GM12878 (cell line): Measurements from ENCODE around the gene CCNYL1. TPM values are rescaled to one million over a fixed set of nuclear protein-coding genes. Genes with fewer than 3 reads are reported as not detected.

Source experiments
- ATAC-seq: fragments of 200-7000 bp; cut with Tn5 transposase; 3 replicates; pipeline ENCODE4 v1.9.1; 2020; ENCODE audit warnings: mild to moderate bottlenecking, moderate library complexity
- BruUV-seq: library from RNA; stranded (reverse); fragments of 400-500 nt; replicated peaks from 2 replicates; lab custom pipeline; 2021; lab: Mats Ljungman, UMichigan
- CTCF ChIA-PET: fragments of 300-600 bp; sonication (Branson Sonifier 250); formaldehyde crosslinking; extraction: SDS; loops from one replicate; lab custom pipeline; 2021; ENCODE audit warnings: inconsistent platforms; lab: Yijun Ruan, JAX
- POLR2A ChIA-PET: fragments of 350-600 bp; formaldehyde crosslinking; extraction: SDS; loops from one replicate; lab custom pipeline; 2021; ENCODE audit warnings: inconsistent platforms; lab: Charles Lee
- RAD21 ChIA-PET: fragments of 300-600 bp; sonication (Branson Sonifier 250); formaldehyde crosslinking; loops from one replicate; lab custom pipeline; 2023; ENCODE audit warnings: antibody characterized with exemption; ENCODE audit not compliant: unreplicated experiment; lab: Charles Lee
- SMC1A ChIA-PET: fragments of 300-600 bp; sonication (Branson Sonifier 250); formaldehyde crosslinking; loops from one replicate; lab custom pipeline; 2023; ENCODE audit not compliant: unreplicated experiment, uncharacterized antibody; lab: Charles Lee
- DNase-seq: peaks from one replicate; pipeline ENCODE4 v3.0.0-alpha.2; 2011; ENCODE audit warnings: low read depth, low spot score
- FAIRE-seq: peaks from 3 replicates; lab custom pipeline; 2011; peaks lifted over from hg19 to GRCh38; lab: Jason Lieb, UNC
- H2AFZ ChIP-seq: 2 replicates; pipeline ENCODE4 v1.6.0; 2011; ENCODE audit warnings: low read depth, low read length, control low read depth; ENCODE audit not compliant: control insufficient read depth
- H3K27ac ChIP-seq: 2 replicates; pipeline ENCODE4 v1.5.1; 2011; ENCODE audit warnings: control low read depth; ENCODE audit not compliant: control insufficient read depth, insufficient read depth
- H3K27me3 ChIP-seq, 2 experiments: replicated peaks in 1 of 2; 2 replicates each; pipeline versions ENCODE4 v1.6.0 to v1.6.1; 2011; ENCODE audit warnings: low read length in 1 of 2; ENCODE audit not compliant: control insufficient read depth in 2 of 2, insufficient read depth in 2 of 2
- H3K36me3 ChIP-seq, 2 experiments: 2 replicates each; pipeline ENCODE4 v1.5.1; 2011; ENCODE audit warnings: low read length in 1 of 2; ENCODE audit not compliant: control insufficient read depth in 2 of 2, insufficient read depth in 2 of 2
- H3K4me1 ChIP-seq: 2 replicates; pipeline ENCODE4 v1.6.1; 2011; ENCODE audit warnings: mild to moderate bottlenecking, low read length, moderate library complexity, mixed read lengths; ENCODE audit not compliant: control insufficient read depth, insufficient read depth
- H3K4me2 ChIP-seq: 2 replicates; pipeline ENCODE4 v1.6.0; 2011; ENCODE audit warnings: control low read depth; ENCODE audit not compliant: control insufficient read depth, insufficient read depth
- H3K4me3 ChIP-seq: fragments of 200-600 bp; sonication (generic); 2 replicates; pipeline ENCODE4 v1.5.1; 2016
- H3K79me2 ChIP-seq: 2 replicates; pipeline ENCODE4 v1.6.0; 2011; ENCODE audit warnings: low read length; ENCODE audit not compliant: control insufficient read depth, insufficient read depth
- H3K9ac ChIP-seq: 2 replicates; pipeline ENCODE4 v1.8.0; 2011; ENCODE audit warnings: low read length, control low read depth, mixed read lengths; ENCODE audit not compliant: control insufficient read depth, insufficient read depth
- H3K9me3 ChIP-seq: replicated peaks from 3 replicates; pipeline ENCODE4 v1.5.1; 2011; ENCODE audit warnings: mild to moderate bottlenecking, low read length; ENCODE audit not compliant: control insufficient read depth, insufficient read depth
- H4K20me1 ChIP-seq: 2 replicates; pipeline ENCODE4 v1.6.0; 2011; ENCODE audit not compliant: control insufficient read depth, insufficient read depth
- CBX5 ChIP-seq: sonication (generic); IDR thresholded peaks from 2 replicates; pipeline ENCODE4 v1.6.1; 2016; ENCODE audit warnings: low read depth, moderate library complexity, mild to moderate bottlenecking, inconsistent platforms
- RFX5 ChIP-seq: IDR thresholded peaks from 2 replicates; pipeline ENCODE4 v1.6.1; 2011; ENCODE audit warnings: low read depth, low read length, improper control_type of control experiment
- SMC3 ChIP-seq: IDR thresholded peaks from 2 replicates; pipeline ENCODE4 v1.6.1; 2011; ENCODE audit warnings: low read length, improper control_type of control experiment, borderline replicate concordance
- ZNF384 ChIP-seq: IDR thresholded peaks from 2 replicates; pipeline ENCODE4 v1.6.1; 2012; ENCODE audit warnings: low read depth, mild to moderate bottlenecking, low read length, improper control_type of control experiment, borderline replicate concordance
- WGBS: methylation state at CpG from one replicate; pipeline ENCODE4 v1.1.6; 2016; ENCODE audit warnings: low lambda C conversion rate; ENCODE audit not compliant: insufficient replicate concordance, insufficient coverage; ENCODE audit errors: missing lambda C conversion rate; 5-methylcytosine and 5-hydroxymethylcytosine counted together
- in situ Hi-C: fragments of 300-500 bp; cut with MboI; formaldehyde crosslinking; loops from 9 replicates; pipeline ENCODE4 v1.14.3; 2018; ENCODE audit warnings: mixed read lengths
- intact Hi-C: fragments of 100-400 bp; cut with micrococcal nuclease; formaldehyde crosslinking; loops from one replicate; pipeline ENCODE4 v1.14.2; 2022; ENCODE audit not compliant: unreplicated experiment
- polyA plus RNA-seq, 11 experiments: library from polyadenylated mRNA; depleted of rRNA in 4 of 11; unstranded in 6 of 11; stranded (reverse) in 5 of 11; fragments of >200 nt; fragmentation: Nextera tagmentation in 4 of 11; fragmentation: Illumina TruSeq in 1 of 11; extraction: Ambion mirVana in 4 of 11; extraction: Trizol in 1 of 11; gene quantifications; 1 replicate in 1 of 11; 2 replicates in 10 of 11; pipeline versions ENCODE4 v1.2.1 to v1.2.3, GENCODE V29; 2011 to 2016; ENCODE audit warnings: inconsistent platforms in 2 of 11, missing spikeins in 2 of 11, low read depth in 1 of 11
- total RNA-seq, 4 experiments: library from RNA; depleted of rRNA in 3 of 4; stranded (reverse); fragments of >200 nt in 3 of 4; fragmentation: Illumina TruSeq in 1 of 4; extraction: Trizol in 1 of 4; gene quantifications; 2 replicates each; pipeline versions ENCODE4 v1.2.1 to v1.2.3, GENCODE V29; 2013 to 2021
- TF ChIP-seq, protein P1 (sequence below), 3 experiments: IDR thresholded peaks in 2 of 3; conservative IDR thresholded peaks in 1 of 3; 2 replicates each; pipeline ENCODE4 v1.5.1; 2011; ENCODE audit warnings: low read depth in 3 of 3, low read length in 3 of 3, mild to moderate bottlenecking in 3 of 3, control low read depth in 2 of 3, moderate library complexity in 2 of 3, inconsistent platforms in 1 of 3, mixed read lengths in 1 of 3; ENCODE audit not compliant: control insufficient read depth in 2 of 3, insufficient read depth in 1 of 3; ENCODE audit errors: extremely low read depth in 1 of 3
- TF ChIP-seq, protein P2 (sequence below): fragments of 450-650 bp; IDR thresholded peaks from 2 replicates; pipeline ENCODE4 v1.6.1; 2016; ENCODE audit warnings: mild to moderate bottlenecking
- TF ChIP-seq, protein P3 (sequence below): fragments of 450-650 bp; IDR thresholded peaks from 2 replicates; pipeline ENCODE4 v1.6.1; 2017; ENCODE audit warnings: low read depth, mild to moderate bottlenecking, moderate library complexity

The CCNYL1 gene
- total and polyA plus RNA-seq, 10 of the 15 experiments (the other 5 are each of a cell fraction or from before 2014, with no cell fraction given): 1.8 to 12.3 (median 5.9) TPM

DNA sequence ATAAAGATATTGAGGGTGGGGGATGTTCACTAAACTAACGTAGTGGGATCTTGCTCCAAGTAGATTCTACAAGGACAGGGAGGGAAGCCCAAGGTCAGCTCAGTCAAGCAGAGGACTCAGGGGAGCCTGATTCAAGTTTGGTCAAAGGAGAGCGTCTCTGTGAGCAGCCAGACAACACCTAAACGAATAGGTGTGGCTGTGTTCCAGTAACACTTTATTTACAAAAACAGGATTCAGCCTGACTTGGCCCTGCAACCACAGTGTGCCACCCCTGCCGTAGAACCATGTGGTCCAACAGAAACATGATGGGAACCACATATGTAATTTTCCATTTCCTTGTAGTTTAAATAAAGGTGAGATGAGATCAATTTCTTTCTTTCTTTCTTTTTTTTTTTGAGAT, 76.4 kb downstream of the CCNYL1 start (continued):
- TF ChIP-seq, protein P1, sequence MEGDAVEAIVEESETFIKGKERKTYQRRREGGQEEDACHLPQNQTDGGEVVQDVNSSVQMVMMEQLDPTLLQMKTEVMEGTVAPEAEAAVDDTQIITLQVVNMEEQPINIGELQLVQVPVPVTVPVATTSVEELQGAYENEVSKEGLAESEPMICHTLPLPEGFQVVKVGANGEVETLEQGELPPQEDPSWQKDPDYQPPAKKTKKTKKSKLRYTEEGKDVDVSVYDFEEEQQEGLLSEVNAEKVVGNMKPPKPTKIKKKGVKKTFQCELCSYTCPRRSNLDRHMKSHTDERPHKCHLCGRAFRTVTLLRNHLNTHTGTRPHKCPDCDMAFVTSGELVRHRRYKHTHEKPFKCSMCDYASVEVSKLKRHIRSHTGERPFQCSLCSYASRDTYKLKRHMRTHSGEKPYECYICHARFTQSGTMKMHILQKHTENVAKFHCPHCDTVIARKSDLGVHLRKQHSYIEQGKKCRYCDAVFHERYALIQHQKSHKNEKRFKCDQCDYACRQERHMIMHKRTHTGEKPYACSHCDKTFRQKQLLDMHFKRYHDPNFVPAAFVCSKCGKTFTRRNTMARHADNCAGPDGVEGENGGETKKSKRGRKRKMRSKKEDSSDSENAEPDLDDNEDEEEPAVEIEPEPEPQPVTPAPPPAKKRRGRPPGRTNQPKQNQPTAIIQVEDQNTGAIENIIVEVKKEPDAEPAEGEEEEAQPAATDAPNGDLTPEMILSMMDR (IDR thresholded peaks at IDR 0.05 in 2 of 3, conservative IDR thresholded peaks at IDR 0.05 in 1 of 3; ENCODE audit: control insufficient read depth in 2 of 3, extremely low read depth in 1 of 3, insufficient read depth in 1 of 3, low read depth in 3 of 3, low read length in 3 of 3): no peak
- TF ChIP-seq, protein P2, sequence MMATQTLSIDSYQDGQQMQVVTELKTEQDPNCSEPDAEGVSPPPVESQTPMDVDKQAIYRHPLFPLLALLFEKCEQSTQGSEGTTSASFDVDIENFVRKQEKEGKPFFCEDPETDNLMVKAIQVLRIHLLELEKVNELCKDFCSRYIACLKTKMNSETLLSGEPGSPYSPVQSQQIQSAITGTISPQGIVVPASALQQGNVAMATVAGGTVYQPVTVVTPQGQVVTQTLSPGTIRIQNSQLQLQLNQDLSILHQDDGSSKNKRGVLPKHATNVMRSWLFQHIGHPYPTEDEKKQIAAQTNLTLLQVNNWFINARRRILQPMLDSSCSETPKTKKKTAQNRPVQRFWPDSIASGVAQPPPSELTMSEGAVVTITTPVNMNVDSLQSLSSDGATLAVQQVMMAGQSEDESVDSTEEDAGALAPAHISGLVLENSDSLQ: no peak
- TF ChIP-seq ZNF384 (no peak), CBX5 (no peak), RFX5 (no peak)
- TF ChIP-seq, protein P3, sequence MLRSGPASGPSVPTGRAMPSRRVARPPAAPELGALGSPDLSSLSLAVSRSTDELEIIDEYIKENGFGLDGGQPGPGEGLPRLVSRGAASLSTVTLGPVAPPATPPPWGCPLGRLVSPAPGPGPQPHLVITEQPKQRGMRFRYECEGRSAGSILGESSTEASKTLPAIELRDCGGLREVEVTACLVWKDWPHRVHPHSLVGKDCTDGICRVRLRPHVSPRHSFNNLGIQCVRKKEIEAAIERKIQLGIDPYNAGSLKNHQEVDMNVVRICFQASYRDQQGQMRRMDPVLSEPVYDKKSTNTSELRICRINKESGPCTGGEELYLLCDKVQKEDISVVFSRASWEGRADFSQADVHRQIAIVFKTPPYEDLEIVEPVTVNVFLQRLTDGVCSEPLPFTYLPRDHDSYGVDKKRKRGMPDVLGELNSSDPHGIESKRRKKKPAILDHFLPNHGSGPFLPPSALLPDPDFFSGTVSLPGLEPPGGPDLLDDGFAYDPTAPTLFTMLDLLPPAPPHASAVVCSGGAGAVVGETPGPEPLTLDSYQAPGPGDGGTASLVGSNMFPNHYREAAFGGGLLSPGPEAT: no peak

DNA sequence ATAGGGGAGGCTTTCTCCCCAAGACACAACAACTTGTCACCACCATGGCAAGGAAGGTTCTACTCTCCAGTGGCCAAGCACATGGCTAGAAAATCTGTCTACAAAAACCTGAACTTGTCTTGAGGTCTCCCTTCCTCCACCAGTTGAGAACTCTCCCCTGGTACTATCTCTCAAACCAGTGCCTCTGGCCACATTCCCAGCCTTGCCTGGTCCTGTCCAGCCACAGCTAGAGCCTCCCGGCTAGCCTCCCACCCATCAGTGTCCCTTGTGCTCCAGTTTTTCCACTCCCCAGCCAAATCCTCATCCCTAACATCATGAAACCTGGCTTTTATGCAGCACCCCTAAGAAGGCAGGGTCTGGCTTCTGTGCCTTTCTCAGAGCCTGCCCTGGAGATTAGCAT, 79.5 kb downstream of the CCNYL1 start:
- CTCF ChIA-PET: interaction anchor here (1.3 kb wide), 1 partner anchor 21 kb away, joined by 4 read pairs; the partner anchor contains the start of gene FZD5
- POLR2A ChIA-PET: no interaction called here
- no peak overlapping the region for H2AFZ ChIP-seq

More for the DNA sequence above, 79.5 kb downstream of the CCNYL1 start:
- no peak overlapping the region for H3K27ac ChIP-seq
- no peaks in the 10 kb centered on the region for H3K9me3 ChIP-seq
- ChIA-PET SMC1A (interaction anchor here (0.5 to 1.5 kb wide), 3 partner anchors 10 to 182 kb away, joined by 3 to 5 read pairs (median 4); no protein-coding TSS in a partner anchor), RAD21 (no interaction called here)
- no peaks in the 10 kb centered on the region for H3K79me2 ChIP-seq
- no peak overlapping the region for H3K9ac ChIP-seq
- no peak overlapping the region for H3K4me2 ChIP-seq
- no peak for FAIRE-seq
- no peaks in the 10 kb centered on the region; the same call in 1 of the 2 replicates for H3K4me1 ChIP-seq
- no TSS peak for BruUV-seq
- in situ Hi-C loops (no loop called here), intact Hi-C loops (no loop called here)
- H3K27me3 ChIP-seq: no peaks in the 10 kb centered on the region
- TF ChIP-seq SMC3: no peak
- no peaks in the 10 kb centered on the region for H3K36me3 ChIP-seq
- H4K20me1 ChIP-seq: no peaks in the 10 kb centered on the region
- no peak overlapping the region for H3K4me3 ChIP-seq
- WGBS: 90% methylated on average over 1 of the region's 1 CpG
- ATAC-seq: no peak
- DNase-seq: no peak
